ENCODE measurements around the gene FXYD7. TPM values are rescaled to one million over a fixed set of nuclear protein-coding genes. Genes with fewer than 3 reads are reported as not detected.
A peak's percentile ranks its signal among the peaks of the same experiment; 100 is the strongest.

Gene FXYD7
- polyA plus RNA-seq, 3 donors = 0.16 TPM; not detected in 2

DNA sequence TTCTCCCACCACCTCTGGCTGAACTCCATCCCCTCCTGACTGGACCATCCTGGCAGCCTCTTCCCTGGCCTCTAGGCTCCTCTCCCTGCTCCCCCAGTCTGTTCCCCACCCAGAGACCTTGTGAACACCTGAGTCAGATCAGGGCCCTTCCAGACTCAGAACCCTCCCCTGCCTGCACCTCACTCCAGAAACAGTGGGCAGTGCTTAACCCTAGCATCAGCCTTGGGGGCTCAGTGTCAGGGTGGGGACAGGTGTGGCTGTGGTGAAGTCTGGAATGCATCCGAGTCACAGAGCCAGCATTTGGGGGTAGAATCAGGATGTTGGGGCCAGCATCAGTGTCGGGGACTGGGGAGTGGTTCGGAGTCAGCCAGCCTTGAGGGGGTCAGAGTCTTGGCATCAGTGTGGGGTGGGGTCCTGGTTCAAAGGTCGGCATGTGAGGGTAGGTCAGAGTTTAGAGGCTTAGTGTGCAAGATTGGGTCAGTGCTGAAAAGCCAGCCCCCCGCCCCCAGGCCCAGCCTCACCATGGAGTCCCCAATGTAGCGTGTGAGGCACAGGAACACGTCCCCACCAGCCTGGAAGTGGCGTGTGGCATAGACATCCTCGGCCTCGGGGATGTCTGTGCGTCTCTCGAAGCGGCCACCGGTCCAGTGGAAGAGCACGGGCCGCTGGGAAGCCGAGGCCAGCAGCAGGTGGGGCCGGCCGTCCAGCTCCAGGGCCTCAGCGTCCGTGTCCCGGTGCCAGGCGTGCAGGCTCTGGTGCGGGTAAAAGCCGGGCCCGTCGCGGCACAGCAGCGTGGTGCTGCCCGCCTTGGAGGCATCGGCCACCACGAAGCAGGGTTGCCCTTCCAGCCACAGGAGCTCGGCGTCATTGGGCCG lies 17.1 kb upstream of the FXYD7 start:
- Histone ChIP-seq H3K27ac (ENCODE audit: low read depth in 1 of 2, low read length in 2 of 2) (no peak overlapping the region), H2AFZ (ENCODE audit: insufficient read depth, low read depth, low read length, poor library complexity, severe bottlenecking) (no peak overlapping the region), H3K4me1 (ENCODE audit: control insufficient read depth in 1 of 2, insufficient read depth in 2 of 2, low read length in 2 of 2) (peaks cover 12 to 18% of the 10 kb centered on the region in 2 donors), H4K20me1 (ENCODE audit: insufficient read depth, low read length) (no peaks in the 10 kb centered on the region), H3K36me3 (replicated peaks in 1 of 2; ENCODE audit: control insufficient read depth in 1 of 2, insufficient read depth in 2 of 2, low read length in 2 of 2) (no peaks in the 10 kb centered on the region), H3K9ac (ENCODE audit: insufficient read depth, low read length, poor library complexity, severe bottlenecking) (no peak overlapping the region), H3K27me3 (ENCODE audit: control insufficient read depth in 2 of 2, insufficient read depth in 2 of 2, low read length in 2 of 2) (no peaks in the 10 kb centered on the region), H3K4me3 (replicated peaks in 1 of 3; ENCODE audit: low read depth in 2 of 3, low read length in 3 of 3) (no peak overlapping the region), H3K4me2 (replicated peaks; ENCODE audit: extremely low read depth, low read length, poor library complexity, severe bottlenecking) (no peak overlapping the region), H3K9me3 (replicated peaks in 1 of 2; ENCODE audit: control insufficient read depth in 1 of 2, insufficient read depth in 1 of 2, low read length in 2 of 2) (no peaks in the 10 kb centered on the region), H3K79me2 (ENCODE audit: insufficient read depth, low read length) (no peaks in the 10 kb centered on the region)
- WGBS (ENCODE audit: insufficient coverage) = 94% methylated on average over 34 of the region's 35 CpGs
- H3K27me3 Mint-ChIP-seq (ENCODE audit: low read depth in 3 of 3) = peaks cover 0 to 8% (median 7%) of the 10 kb centered on the region in 3 donors
- H3K9me3 Mint-ChIP-seq = no peaks in the 10 kb centered on the region
- TF ChIP-seq CTCF (IDR thresholded peaks at IDR 0.05) = no peak
- peak overlapping the region in 1 of 7 donors; percentile 65 for H3K27ac Mint-ChIP-seq
- intact Hi-C loops (cut with micrococcal nuclease) = no loop called here
- no peak overlapping the region for H3K4me3 Mint-ChIP-seq
- no peak for DNase-seq
- no peaks in the 10 kb centered on the region for H3K36me3 Mint-ChIP-seq
- H3K4me1 Mint-ChIP-seq = peaks cover 19% of the 10 kb centered on the region

GRCh38 chr19:35126624-35126959 lies 16.5 kb upstream of the FXYD7 start:
- Mint-ChIP-seq H3K4me1 (peaks cover 14% of the 10 kb centered on the region), H3K27ac (no peak overlapping the region), H3K9me3 (no peaks in the 10 kb centered on the region), H3K27me3 (ENCODE audit: low read depth in 3 of 3) (peaks cover 0 to 8% (median 6%) of the 10 kb centered on the region in 3 donors), H3K4me3 (no peak overlapping the region), H3K36me3 (no peaks in the 10 kb centered on the region)
- no peaks in the 10 kb centered on the region for H3K9me3 ChIP-seq (replicated peaks in 1 of 2; ENCODE audit: control insufficient read depth in 1 of 2, insufficient read depth in 1 of 2, low read length in 2 of 2)
- H3K79me2 ChIP-seq (ENCODE audit: insufficient read depth, low read length) = no peaks in the 10 kb centered on the region
- DNase-seq = no peak
- H4K20me1 ChIP-seq (ENCODE audit: insufficient read depth, low read length) = no peaks in the 10 kb centered on the region
- WGBS (ENCODE audit: insufficient coverage) = 94% methylated on average over 17 of the region's 20 CpGs
- no peaks in the 10 kb centered on the region for H3K36me3 ChIP-seq (replicated peaks in 1 of 2; ENCODE audit: control insufficient read depth in 1 of 2, insufficient read depth in 2 of 2, low read length in 2 of 2)
- H3K27me3 ChIP-seq (ENCODE audit: control insufficient read depth in 2 of 2, insufficient read depth in 2 of 2, low read length in 2 of 2) = no peaks in the 10 kb centered on the region
- no peak overlapping the region for H3K4me3 ChIP-seq (replicated peaks in 1 of 3; ENCODE audit: low read depth in 2 of 3, low read length in 3 of 3)
- no peak overlapping the region for H3K9ac ChIP-seq (ENCODE audit: insufficient read depth, low read length, poor library complexity, severe bottlenecking)
- TF ChIP-seq CTCF (IDR thresholded peaks at IDR 0.05) = no peak
- H2AFZ ChIP-seq (ENCODE audit: insufficient read depth, low read depth, low read length, poor library complexity, severe bottlenecking) = no peak overlapping the region
- H3K27ac ChIP-seq (ENCODE audit: low read depth in 1 of 2, low read length in 2 of 2) = no peak overlapping the region
- intact Hi-C loops (cut with micrococcal nuclease) = no loop called here
- H3K4me1 ChIP-seq (ENCODE audit: control insufficient read depth in 1 of 2, insufficient read depth in 2 of 2, low read length in 2 of 2) = peaks cover 11 to 15% of the 10 kb centered on the region in 2 donors
- no peak overlapping the region for H3K4me2 ChIP-seq (replicated peaks; ENCODE audit: extremely low read depth, low read length, poor library complexity, severe bottlenecking)

Measured in CD14-positive monocyte (primary cell).